Inferior parietal cortex (tissue), 1 donor: ENCODE data around the gene RB1.
"Not testable (repeated sequence)": the region's sequence is repeated elsewhere in the genome, so short reads cannot be mapped to it uniquely, and the experiment has no call there.

ENCODE experiments used
- DNase-seq: peaks from one replicate; pipeline ENCODE4 v3.0.0-alpha.2; 2016; ENCODE audit errors: extremely low spot score

RB1 gene

DNA sequence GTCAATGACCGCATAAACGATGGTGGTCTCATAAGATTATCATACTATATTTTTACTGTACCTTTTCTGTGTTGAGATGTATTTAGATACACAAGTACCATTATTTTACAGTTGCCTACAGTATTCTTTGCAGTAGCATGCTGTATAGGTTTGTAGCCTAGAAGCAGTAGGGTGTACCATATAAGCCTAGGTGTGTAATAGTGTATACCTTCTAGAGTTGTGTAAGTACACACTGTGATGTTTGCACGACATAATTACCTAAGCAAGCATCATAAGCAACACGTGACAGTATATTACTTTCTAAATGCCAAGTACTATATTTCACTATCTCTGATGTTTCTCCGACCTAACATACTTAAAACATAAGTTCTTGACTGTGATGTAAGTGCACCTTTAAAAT is 106.6 kb downstream of the RB1 start:
- DNase-seq, result no peak

DNA sequence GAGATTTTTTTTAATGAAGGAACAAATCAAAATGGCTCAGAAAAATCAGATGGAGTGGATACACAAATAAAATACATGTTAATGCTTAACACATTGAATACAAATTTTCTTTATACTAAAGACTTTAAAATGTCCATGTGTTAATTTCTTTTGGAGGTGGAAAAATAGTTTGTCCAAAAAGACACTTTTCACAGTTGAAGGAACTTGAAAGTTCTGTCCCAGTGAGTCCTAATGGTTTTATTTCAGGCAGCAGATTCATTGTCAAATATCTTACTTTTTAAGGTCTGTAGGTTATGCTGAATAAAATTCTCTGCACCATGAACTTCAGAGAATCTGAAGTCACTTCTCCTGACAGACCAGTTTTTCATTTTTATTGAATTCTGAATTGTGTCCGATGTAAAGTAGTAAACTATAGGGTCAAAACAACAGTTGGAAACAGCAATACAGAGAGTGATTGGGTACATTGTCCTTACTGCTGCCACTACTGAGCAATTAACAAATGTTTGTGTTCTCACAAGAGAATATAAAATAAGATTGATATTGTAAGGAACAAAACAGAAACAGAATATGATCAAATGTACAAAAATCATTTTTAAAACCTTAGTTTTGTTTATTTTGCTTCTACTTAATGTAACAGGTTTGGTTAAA is 107.7 kb downstream of the RB1 start:
- DNase-seq, result no peak

DNA sequence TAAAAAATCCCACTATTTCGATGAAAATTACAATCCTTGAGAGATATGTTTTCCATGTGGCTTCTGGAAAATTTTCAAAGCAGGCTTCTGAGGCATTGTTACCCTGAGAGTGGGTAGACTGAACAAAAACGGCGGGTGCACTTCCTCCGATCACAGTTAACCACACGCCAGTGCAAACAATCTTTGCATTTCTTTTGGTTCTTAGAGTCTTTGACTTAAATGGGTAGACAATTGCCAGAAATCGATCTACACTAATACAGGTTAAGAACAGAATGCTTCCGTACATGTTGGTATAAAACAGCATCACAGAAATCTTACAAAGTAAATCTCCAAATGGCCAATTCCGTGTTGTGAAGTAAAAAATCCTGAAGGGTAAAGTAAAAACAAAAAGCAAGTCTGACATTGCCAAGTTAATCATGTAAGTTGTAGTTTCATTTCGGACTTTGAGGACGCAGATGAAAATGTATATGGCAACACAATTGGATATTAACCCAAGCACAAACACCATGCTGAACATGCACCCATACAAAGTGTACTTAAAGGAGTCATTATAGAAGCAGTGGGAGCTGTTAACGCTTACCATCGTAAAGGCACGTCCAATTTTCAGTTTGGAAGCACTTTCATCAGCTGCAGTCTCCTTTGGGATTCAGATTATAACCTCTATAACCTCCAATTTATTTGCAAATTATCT is 108.4 kb downstream of the RB1 start:
- DNase-seq, result no peak

DNA sequence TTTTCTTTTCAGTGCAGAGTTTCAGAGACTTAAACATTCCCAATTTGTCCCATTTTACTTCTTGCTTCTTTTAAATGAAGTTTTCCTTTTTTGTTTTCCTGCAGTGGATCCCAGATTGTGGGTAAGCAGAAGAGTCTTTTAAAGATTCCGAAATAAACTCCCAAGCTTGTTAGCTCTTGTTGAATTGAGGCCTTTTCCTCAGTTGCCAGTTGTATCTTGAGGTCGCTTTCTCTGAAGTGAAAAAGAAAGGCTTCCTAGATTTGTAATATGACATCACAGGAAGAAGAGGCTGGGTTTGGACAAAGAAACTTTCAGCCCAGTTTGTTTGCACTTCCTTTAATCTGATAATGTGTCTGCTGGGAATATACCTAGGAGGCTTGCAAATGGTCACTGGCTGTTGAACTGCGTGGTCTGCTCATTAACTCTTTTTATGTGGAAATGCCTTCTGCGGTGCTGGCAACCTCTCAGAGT is 109.4 kb downstream of the RB1 start, which contains the start of gene LPAR6:
TSS of gene LPAR6 (minus strand) at position 233 of the 471 bp plus-strand sequence. CDS start 690 bp downstream, outside the sequence.
- DNase-seq, result no peak

DNA sequence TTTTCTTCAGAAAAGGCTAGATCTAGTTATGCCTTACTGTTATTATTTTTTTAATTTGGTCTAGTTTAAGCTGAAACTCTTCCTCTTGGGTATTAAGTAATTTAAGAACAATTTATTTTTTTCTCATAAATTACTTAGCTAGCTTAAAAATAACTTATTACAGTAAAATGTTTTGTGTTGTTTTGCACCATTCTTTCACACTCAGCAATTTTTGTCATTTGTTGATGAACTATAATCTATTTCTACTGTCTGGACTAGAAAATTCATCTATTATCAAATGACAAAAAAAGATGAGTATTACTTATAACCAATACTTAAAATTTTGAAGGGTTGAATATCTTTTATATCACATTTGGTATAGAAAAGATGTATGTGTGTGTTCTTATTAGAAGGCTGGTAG is 111.0 kb downstream of the RB1 start:
- no peak for DNase-seq

DNA sequence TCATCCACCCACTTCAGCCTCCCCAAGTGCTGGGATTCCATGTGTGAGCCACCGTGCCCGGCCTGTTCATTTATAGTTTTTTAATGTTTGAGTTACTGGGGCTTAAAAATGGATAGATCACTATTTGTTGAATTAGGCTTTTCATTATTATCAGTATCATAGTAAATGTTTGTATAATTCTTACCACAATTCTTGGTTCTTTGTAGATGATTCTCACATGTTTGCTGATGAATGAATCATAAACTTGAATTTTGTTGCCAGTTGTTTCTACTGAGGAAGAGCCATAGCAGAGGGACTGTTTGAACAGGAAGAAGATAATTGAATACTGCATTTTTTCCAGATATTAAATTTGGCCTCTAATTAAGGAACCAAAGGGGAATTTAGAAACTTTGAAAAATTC is 112.0 kb downstream of the RB1 start:
- no peak for DNase-seq

DNA sequence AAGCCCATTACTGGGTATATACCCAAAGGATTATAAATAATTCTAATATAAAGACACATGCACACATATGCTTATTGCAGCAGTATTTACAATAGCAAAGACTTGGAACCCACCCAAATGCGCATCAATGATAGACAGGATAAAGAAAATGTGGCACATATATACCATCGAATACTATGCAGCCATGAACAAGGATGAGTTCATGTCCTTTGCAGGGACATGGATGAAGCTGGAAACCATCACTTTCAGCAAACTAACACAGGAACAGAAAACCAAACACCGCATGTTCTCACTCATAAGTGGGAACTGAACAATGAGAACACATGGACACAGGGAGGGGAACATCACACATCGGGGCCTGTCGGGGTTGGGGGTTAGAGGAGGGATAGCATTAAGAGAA is 118.5 kb downstream of the RB1 start:
- DNase-seq, result not testable (repeated sequence)

DNA sequence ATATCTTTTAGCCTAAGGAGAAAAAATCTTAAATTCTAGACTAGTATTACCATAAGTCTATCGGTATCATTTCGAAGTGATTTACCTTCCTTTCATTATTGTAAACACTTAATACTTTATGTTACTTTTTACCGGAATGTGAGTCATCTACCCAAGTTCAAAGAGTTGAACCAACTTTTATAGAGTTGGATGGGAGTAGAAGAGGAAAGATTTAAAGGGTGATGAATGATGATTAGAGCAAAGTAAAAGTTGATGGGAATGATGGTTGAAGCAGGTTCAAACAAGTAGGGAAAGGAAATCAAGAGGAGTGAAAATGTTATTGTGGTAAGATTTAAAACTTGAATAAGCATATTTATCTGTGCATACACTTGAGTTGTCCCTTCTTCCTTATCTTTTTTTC is 120.7 kb downstream of the RB1 start:
- DNase-seq, result no peak

DNA sequence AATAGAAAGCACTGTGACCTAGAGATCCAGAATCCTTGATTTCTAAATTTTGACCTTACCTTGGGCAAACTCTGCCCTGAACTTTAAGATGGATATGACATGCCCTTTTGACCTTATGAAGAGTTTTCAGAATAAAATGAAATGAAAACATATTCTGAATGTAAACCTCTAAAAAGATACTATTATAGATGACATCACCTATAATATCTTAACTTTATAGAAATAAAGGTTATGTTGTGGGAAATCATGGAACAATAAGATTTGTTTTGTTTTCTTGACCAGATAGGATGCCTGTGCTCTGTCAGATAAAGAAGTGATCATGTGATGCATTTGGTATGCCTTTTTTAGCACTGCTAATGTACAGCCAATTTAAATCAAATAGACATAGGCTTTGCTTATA is 122.5 kb downstream of the RB1 start:
- no peak for DNase-seq

DNA sequence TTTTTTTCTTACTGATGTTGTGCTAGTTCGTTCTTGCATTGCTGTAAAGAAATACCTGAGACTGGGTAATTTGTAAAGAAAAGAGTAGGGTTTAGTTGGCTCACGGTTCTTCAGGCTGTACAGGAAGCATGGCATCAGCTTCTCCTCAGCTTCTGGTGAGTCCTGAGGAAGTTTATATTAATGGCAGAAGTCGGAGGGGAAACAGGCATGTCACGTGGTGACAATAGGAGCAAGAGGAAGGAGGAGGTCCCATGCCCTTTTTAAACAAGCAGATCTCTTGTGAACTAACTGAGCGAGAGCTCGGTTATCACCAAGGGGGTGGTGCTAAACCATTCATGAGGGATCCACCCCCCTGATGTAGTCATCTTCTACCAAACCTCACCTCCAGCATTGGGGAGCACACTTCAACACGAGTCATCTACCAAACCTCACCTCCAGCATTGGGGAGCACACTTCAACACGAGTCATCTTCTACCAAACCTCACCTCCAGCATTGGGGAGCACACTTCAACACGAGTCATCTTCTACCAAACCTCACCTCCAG is 123.3 kb downstream of the RB1 start:
- DNase-seq, result not testable (repeated sequence)

DNA sequence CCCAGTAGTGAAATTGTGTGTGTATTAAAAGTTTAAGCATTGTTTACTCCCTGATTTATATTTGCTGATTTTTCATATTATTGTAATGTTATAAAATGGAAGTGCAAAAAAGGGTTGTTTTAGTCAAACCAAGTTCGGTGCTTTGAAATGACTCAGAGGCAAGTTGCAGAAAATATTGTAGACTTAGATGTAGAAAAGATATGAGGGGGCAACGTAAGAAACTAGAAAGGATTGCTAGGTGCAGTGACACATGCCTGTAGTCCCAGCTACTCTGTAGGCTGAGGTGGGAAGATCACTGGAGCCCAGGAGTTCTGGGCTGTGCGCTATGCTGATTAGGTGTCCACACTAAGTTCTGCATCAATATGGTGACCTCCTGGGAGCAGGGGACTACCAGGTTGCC is 125.5 kb downstream of the RB1 start:
- DNase-seq, result no peak

DNA sequence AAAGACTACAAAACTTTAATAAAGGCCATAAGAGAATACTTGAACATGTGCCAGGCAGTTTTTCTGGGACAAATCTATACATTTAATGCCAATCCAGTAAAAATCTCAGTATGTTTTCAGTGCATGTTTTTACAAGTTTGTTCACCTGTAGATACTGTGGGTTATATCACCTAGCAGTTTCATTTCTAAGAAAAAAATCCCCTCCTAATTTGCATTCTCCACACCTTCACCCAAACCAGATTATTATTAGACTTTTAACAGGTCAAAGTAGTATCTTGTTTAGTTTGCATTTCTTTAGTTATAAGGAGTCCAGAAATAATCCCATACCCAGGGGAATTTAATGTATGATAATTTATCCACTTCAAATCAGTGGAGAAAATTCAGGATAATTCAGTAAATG is 126.3 kb downstream of the RB1 start:
- no peak for DNase-seq

DNA sequence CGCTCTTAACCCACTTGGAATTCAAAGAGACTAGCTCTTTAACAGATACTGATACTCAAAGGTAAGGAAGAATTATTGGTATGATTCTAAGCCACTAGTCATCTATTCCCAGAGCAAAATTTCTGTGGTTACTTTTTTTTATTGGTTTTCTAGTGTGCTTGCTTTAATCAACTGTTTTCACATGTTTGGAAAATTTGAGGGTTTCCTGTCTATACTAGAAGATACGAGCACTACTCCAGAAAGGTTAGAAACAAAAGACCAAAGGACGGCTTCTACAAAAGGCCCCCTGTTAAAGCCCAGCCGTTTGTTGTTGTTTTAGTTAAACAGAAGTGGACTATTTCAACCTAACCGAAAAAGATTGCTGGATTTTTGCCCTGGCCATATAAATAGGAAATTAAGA is 127.9 kb downstream of the RB1 start:
- DNase-seq, result no peak

DNA sequence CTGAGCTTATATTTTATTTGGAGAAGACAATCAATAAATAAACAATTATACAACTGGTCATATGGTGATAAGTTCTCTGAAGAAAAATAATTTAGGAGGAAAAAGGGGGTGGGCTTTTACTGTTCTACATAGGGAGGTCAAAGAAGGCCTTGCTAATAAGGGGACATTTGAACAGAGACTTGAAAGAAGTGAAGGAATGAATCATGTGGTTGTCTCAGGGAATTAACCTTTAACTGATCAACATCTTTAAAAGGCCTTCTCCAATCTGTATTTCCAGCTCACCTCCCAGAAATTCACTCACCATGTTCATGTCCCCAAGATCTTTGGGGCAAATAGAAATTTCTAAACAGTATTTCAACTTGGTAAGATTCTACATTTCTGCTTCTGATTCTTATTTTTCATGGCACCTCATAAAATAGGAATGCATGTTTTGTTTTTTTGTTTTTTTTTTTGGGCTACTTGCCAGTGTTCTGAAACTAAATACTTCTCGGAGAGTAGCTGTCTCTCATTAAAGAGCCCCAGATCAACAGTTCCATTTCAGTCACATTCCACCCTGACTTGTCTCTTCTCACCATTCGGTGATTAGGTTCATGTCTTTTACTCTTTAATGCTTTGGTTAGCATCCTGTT is 128.6 kb downstream of the RB1 start:
- DNase-seq, result no peak

DNA sequence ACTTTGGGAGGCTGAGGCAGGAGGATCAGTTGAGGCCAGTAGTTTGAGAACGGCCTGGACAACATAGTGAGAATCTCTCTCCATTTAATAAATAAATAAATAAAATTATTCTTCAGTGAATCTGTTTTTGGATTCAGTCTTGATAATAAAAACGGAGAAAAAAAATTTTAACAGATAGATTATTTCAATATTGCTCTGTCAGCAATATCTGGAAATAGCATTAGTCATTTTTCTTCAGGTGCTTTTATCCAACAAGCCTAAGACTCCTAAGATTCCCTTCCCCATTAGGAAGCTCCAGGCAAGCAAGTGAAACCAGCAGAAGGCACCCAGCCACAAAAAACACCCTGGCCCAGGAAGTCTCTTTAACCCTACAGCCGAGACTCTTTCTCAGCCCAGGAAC is 130.6 kb downstream of the RB1 start:
- DNase-seq, result no peak

DNA sequence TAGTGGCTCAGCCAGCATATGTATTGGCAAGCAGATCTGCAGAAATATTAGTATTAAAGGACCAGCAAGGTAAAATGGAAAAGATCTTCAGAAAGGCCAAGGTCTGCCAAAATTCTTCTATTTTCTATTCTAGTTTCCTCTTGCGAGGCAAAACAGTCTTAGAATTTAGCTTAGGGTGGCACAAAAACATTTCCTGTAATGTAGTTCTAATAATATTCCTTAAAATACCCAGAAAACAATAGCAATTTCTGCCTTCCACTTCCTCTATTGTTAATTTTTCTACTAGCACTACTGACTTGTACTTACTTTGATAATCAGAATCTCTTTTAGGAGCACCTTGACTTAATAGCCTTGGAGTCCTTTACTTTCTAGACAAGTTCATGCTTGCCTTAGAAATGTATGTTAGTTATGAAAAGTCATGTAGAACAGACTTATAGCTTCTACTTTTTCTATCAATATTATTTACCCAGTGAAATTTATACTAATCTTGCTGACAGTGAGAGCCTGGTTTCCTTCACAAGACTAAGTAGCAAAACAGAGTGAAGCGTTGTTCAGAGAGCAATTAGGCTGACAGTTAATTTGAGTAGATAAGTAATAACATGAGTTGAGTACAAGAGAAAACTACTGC is 133.2 kb downstream of the RB1 start:
- DNase-seq, result no peak

DNA sequence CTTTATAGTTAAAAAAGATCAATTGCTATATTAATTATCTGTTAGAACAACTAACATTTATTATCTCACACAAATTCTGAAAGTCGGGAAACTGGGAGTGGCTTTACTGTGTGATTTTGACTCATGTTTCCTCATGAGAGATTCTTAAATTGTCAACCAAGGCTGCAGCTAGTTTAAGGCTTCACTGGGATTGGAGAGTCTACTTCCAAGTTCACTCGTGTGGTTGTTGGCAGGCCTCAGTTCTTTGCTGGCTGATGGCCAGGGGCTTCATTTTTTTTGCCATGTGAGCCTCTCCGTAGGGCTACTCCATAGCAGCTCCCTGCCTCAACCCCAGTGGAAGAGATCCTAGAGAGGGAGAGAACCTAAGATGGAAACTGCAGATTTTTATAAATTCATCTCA is 133.8 kb downstream of the RB1 start:
- no peak for DNase-seq

DNA sequence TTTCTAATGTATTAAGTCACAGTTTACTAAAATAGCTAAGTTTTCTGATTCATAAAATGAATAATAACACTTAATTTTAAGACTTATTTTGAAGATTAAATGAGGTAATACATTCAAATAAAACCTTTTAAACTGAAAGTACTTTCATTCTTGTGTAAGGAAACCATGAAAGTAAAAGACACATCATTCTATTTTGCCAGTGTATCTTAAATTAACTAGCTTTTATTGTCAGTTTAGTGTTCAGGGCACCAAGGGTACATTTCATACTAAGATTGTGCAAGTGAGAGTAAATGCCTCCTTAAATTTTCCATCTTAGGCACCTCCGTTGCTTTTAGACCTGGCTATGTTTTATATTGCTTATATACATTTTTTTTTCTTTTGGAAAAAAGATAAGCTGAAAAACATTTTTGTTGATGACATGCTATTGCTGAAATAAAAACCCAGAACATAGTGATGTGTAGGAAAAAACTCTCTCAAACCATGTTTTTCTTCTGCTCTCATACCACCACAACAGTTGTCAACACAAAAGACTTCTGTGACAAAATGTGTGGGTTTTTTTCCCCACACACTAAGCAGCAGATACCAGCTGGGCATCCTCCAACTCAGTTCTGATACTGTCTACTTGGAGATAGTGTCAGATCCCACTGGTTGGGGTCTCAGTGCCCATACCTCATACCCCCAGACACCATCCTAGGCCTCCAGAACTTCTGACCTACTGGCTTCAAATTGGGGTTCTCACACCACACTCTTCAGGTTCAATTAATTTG is 140.1 kb downstream of the RB1 start:
- DNase-seq, result no peak

DNA sequence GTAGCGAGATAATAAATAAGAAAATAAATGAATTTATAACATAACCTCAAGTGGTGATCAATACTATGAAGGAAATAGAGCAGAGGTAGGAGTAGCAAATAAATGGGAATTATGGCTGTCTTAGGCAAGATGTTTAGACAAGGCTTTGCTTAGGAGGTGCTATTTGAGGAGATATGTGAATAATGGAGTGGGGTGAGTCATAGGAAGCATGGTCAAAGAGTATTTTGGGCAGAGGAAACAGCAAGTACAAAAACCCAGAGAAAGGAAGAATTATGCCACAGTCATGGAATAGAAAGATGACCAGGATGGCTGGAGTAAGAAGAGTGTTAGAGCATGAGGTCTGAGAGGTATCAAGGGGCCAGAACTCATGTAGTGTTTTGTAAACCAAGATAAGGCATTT is 142.9 kb downstream of the RB1 start:
- no peak for DNase-seq

DNA sequence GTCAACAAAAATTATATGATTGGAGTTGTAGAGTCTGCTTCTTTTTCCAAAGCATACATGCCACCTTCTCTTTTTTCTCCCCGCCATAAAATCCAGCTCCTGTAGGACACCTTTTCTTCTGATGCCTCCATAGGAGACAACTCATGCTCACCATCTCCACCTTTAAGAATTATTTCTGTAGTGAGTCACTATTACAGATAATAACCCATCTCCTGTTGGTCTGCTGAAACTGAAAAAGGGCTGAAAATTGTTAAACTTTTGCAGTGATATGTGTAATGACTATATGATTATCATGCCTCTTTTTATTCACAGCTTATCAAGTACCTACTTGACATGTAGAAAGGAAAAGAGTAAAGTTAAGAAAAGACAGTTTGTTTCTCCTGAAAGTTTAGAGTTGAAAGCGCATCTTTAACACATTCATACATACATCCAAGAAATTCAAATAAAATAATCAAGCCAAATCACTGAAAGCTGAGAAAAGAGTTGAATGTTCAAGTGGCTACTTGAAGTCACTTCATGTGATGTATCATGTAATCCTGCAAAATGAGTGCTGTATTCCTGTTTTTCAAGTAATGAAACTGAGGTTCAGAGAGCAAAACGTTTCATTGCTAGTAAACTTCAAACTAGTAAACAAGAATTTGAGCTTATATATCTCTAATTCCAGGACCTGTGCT is 144.9 kb downstream of the RB1 start:
- DNase-seq, result no peak
